Endothelial cell of umbilical vein (primary cell): ENCODE data around the gene GALNT17.

Experiments
- CTCF ChIP-seq, 2 donors: IDR thresholded peaks; 1 replicate in 1 of 2; 2 replicates in 1 of 2; pipeline ENCODE4 v1.5.1; 2011; ENCODE audit warnings: low read length in 2 of 2, mild to moderate bottlenecking in 2 of 2, moderate library complexity in 2 of 2, control low read depth in 1 of 2, inconsistent platforms in 1 of 2, low read depth in 1 of 2; ENCODE audit not compliant: insufficient read depth in 1 of 2; ENCODE audit errors: extremely low read depth in 1 of 2
- EZH2 ChIP-seq: IDR thresholded peaks from 2 replicates; pipeline ENCODE4 v1.6.1; 2012; ENCODE audit warnings: borderline replicate concordance, low read depth, mild to moderate bottlenecking, moderate library complexity, low read length, inconsistent platforms; ENCODE audit not compliant: severe bottlenecking
- JUN ChIP-seq: IDR thresholded peaks from 2 replicates; pipeline ENCODE4 v1.6.1; 2011; ENCODE audit warnings: borderline replicate concordance, low read depth; ENCODE audit not compliant: insufficient read length, insufficient read depth
- MYC ChIP-seq: IDR thresholded peaks from one replicate; pipeline ENCODE4 v1.6.1; 2011; ENCODE audit warnings: mild to moderate bottlenecking, low read depth, low read length
- POLR2A ChIP-seq: IDR thresholded peaks from 2 replicates; pipeline ENCODE4 v1.6.1; 2012; ENCODE audit warnings: low read depth, mild to moderate bottlenecking, control low read depth, low read length
- POLR2AphosphoS5 ChIP-seq: IDR thresholded peaks from 2 replicates; pipeline ENCODE4 v1.6.1; 2012; ENCODE audit warnings: low read depth, mild to moderate bottlenecking, control low read depth, low read length, moderate library complexity; ENCODE audit not compliant: insufficient read depth
- TF ChIP-seq, protein P1 (sequence below): IDR thresholded peaks from 2 replicates; pipeline ENCODE4 v1.6.1; 2011; ENCODE audit not compliant: insufficient read depth, insufficient read length

DNA sequence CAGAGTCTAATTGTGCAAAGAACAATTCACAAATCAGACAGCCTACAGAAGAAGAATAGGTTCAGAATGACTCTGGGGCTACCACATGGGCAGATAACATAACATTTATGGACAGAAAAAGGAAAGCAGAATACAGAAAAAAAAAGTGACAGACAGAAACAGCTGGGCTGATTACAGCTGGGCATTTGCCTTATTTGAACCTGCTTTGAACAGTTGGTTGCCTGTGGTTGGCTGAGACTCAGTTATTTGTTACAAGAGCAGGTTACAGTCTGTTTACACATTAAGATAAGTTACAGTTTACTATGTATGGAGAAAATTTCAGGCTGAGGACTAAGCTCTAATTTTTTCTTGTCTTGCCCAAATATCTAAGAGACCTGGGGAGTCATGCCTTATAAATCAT lies 327.2 kb downstream of the GALNT17 start:
- TF ChIP-seq POLR2AphosphoS5: no peak
- TF ChIP-seq CTCF (IDR thresholded peaks at IDR 0.05; ENCODE audit: extremely low read depth in 1 of 2, insufficient read depth in 1 of 2, low read depth in 1 of 2, low read length in 2 of 2): no peak
- TF ChIP-seq POLR2A: no peak
- TF ChIP-seq EZH2: no peak
- no peak for TF ChIP-seq JUN
- TF ChIP-seq, protein P1, sequence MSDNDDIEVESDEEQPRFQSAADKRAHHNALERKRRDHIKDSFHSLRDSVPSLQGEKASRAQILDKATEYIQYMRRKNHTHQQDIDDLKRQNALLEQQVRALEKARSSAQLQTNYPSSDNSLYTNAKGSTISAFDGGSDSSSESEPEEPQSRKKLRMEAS: no peak
- no peak for TF ChIP-seq MYC
